Stimulated activated CD4-positive, alpha-beta T cell treated with anti-CD3 and anti-CD28 coated beads, Interleukin-4, amount 100 ng/mL, for 24 hours (primary cell): ENCODE measurements around the gene UBA7.
"Not testable (repeated sequence)": the region's sequence is repeated elsewhere in the genome, so short reads cannot be mapped to it uniquely, and the experiment has no call there.

ENCODE experiments used
- DNase-seq: peaks from one replicate; pipeline ENCODE4 v3.0.0-alpha.2; 2020

Gene UBA7

DNA sequence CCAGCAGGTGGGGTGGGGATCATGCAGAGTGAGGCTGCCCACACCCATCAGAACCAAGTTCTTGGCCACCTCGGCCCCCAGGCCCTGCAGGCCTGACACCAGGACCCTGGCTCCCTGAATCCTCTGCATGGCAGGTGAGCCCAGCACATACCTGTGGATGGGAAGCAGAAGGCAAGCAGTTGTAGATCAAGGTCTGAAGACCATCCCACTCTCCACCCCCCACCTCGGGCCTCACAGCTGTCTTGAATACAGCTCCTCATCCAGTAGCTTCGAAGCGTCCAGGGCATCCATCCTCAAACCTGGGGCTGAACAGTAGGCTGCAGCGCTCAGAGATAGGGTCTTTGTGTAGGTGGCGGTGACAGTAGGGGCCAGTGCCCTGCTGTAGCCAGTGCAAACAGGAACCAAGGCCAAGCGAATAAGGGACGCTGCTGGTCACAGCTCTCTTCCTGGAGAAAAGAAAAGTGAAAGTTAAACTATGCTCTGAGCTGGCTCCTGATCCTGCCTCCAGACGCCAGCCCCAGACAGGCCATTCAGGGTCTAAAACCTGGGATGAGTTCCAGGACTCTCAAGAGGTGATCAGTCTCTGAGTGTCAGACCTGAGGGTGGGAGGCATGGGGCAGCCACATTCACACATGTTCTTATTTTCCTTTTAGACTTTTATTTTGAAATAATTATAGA is at the start of gene UBA7:
Gene UBA7 (minus strand): TSS at position 457 of the 678 bp plus-strand sequence. CDS start 166 bp downstream, at position 291.
- DNase-seq, result peak; percentile 33

GRCh38 chr3:49859576-49860305 is 46.0 kb upstream of the UBA7 start:
- no peak for DNase-seq

DNA sequence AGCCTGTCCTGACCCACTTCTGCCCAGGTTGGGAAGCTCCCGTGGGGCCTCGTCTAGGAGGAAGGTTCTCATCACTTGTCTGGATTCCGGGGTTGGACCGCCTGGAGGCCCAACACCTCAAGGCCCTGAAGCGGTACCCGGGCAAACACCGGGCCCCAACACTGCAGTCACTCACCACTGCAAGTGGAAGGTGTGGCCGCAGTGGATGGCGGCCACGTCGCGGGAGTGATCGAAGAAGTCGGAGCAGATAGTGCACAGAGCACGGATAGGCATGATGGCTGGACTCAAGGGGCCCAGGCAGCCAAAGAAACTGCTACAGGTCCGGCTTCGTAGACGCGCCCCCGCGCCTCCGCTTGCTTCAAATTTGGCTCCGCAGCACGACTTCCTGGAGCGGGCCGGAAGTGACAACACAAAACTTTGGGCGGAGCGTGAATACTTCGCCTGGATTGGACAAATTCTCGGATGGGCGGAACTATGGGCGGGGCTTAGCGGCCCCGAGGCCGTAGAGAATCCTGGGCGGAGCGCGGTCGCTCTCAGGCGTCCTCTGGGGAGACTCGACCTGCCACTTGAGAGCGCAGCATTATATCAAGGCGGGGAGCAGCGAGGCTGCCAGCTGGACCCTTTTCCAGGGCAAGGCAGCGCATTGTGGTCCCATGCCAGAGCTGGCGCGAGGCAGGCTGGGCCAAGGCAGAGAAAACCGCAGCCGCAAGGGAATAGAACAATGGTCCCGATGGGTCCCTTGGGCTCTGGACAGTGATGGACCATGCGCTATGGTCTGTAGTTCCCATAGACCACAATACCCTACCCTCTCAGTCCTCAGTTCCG is 42.6 kb upstream of the UBA7 start, which contains the start of gene TRAIP:
Gene TRAIP (minus strand): TSS at position 384 of the 825 bp plus-strand sequence. CDS start 111 bp downstream, at position 273.
- DNase-seq, result peak; percentile 95

DNA sequence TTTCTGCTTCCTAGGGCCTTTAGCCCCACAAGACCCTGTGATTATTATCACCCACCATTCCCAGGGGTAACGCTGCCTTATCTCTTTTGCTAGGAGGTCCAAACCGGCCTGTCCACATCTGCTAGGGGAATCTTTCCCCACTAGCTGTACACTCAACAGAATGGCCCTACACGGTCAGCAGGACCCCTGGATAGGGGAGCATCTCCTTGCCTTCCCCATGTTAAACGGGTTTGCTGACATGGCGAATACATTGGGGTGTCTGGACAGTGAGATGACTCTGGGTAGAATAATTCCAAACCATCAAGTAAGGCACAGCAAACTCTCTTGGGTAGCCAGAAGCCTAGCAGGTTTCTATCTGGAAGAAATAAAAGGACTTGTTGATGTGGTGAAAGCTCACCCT is 41.9 kb upstream of the UBA7 start:
- no peak for DNase-seq

DNA sequence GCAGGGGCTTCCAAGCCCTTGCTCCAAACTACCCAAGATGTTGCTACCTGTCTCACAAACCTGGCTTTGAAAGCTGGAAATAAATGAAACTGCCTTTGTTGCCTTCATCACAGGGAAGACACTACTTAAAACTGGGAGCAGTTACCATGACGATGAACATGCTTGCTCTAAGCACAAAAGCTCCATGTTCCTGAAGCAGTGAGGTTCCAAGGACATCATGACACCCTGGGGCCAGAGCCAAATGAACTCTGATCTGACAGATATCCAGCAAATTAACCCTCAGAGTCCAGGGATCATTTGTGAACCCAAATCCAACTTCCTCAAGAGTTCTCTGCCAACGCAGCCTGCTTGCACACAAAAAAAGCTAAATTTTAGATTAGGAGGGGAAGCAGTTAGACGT is 31.9 kb upstream of the UBA7 start:
- DNase-seq, result no peak

DNA sequence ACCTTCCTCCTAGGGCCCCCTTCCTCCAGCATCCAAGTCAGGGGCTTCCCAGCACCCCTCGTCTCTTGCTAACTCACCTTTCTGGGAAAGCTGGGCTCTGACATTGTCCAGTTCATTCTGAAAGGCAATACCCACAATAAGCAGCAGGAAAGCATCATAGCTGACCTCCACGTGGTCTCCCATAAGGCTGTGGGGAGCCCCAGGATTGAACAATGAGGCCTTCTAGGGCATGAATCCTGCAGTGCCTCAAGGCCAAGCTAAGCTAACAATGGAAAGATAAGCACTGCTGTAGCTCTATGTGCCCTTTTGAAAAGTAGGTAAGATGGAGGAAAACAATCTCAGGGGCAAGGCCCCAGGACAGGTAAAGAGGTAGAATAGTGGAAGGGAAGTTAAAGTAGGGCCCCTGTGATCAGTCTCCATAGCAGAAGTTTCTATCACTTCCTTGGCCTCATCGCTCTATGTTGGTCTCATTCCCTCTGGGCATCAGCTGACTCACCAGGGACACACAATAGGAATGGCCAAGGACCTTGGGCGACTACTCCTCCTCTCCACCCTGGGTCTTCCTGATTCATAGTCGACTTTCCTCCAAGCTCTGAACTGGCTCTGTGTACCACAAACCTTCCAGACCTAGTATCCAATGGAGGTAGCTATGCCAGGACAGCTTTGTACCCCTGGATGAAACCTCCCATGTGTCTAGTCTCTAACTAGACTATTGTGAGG is 30.9 kb upstream of the UBA7 start:
- no peak for DNase-seq

DNA sequence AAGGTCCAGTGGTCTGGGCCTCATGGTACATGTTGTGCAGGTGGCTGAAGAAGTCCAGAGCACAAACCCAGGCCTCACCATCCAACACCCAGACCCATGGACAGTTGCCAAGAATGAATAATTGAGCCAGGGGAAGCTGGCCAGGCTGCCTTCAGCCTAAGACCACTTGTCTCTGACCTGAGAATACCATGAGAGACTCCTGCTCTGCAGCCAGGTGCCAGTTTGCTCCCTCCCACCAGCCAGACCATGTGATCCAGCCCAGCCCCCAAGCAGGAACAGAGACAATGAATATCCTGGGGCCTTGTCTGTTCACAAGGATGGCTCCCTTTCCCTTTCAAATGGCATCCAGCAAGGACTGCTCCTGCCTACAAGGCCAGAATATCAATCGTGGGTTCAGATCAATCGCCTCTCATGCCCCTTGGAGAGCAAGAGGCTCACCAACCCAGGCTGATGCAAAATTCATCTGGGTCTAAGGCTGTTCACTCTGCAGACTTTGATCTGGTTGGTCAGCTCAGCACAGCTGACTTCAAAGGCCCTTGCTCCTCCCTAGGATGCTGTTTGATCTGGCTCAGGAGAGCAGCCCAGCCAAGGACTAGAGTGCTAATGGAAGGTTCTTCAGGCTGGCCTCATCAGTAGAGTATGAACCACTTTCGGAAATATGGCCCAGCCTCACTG is 29.2 kb upstream of the UBA7 start:
- DNase-seq, result no peak

GRCh38 chr3:49841806-49842205 is 28.1 kb upstream of the UBA7 start:
- no peak for DNase-seq

DNA sequence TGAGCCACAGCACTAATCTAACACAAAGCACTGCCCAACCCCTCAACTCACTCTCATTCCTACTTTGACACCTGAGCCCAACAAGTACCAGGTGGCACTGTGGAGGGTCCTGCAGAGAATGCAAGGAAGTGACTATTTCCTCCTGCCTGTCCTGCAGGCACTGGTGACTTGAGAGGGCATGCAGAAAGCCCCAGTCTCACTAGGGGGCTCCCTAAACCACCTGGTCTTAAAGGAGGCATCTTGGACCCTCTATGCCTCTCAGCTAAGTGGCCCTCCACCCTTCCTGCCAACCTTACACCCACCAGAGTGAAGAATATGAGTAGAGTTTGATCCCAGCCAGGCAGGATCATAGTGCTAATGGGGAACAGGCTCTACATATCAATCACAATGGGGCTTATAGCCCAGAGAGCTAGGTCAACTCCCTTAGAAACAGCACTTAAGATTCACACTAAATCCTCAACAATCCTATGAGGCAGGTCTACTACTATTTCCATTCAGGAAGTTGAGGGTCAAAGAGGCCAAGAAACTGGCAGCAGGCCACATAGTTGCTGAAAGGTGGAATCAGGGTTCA is 27.5 kb upstream of the UBA7 start:
- DNase-seq, result no peak

DNA sequence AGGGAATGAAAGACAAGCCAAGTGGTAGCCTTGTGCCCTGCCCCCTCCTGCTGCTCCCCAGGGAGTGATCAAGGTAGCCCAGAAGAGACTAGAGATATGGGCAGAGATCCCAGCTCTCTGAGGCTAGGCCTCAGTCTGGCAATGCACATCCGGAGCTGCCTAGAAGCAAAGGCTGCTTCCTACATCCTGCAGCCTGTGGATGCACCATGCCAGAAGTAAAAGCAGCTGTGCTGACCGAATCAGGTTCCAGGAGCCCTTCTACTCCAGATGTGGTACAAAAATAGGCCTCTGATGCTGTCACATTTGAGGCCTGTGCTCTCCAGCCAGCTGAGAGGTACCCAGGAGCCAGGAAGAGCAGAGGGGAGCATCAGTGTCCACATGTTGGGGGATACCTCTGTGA is 26.6 kb upstream of the UBA7 start:
- no peak for DNase-seq

DNA sequence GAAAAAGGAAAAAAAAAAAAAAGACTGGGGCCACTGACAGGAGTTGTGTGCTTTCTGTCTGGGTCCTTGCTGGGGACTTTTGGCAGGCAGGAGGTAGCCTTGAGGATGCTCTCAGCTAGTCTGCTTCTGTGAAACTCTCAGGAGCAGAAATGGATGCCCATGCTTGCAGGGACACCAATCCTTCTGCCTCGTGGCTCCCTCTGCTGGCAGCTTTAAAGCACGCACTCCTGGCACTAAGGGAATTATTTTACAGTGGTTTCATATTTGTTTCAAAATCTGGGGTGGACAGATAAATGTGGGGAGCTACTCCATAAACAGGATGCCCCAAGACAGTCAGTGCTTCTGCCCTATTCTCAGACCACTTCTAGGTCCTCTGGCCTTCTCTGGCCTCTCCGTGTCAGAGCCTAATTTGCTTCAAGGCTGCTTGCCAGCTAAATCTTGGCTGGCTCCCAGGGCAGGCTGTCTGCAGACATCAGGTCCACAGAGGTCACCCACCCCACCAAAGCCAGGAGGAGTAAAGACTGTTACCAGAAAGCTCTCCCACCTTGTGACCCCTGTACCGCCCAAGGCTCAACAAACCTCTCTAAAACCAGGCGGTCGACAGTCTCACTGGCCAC is 25.5 kb upstream of the UBA7 start:
- peak; percentile 82 for DNase-seq

- no peak for DNase-seq
These were observed 17.6 kb upstream of the UBA7 start for GRCh38 chr3:49831341-49831740.

GRCh38 chr3:49826016-49826415 is 12.3 kb upstream of the UBA7 start:
- DNase-seq, result no peak

GRCh38 chr3:49823131-49823530 is 9.4 kb upstream of the UBA7 start:
- DNase-seq, result not testable (repeated sequence)

- no peak for DNase-seq
These were observed 747 bp downstream of the UBA7 start for GRCh38 chr3:49812916-49813496.

DNA sequence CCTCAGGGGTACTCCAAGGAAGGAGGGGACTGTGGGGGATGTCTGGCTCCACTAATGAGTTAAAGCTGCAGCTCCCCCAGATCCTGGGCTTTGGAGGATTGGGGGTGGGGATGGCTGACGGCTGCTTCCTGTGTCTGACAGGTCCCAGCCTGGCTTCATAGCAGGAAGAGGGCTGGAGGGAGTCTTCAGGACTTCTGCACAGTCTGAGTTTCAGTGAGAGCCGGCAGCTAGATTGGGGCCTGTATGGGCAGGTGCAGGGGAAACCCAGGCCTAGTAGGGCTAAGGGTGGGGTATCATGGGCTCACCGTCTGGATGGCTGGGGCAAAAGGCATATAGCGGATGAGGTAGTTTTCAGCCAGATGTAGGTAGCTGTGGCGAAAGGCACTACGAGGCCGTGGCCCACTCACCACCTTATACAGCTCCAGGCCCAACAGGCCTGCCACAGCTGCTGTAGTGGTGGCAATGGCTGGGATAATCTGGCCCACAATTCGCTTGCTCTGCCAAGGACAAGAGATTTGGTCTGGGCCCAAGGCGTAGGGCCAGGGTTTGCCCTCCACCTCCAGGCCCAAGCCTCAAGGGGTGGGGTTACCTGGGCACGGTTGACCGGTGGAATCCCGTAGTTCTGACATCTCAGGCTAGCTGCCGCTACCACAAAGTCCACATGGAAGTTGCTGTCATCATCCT is 6.2 kb downstream of the UBA7 start:
- no peak for DNase-seq

DNA sequence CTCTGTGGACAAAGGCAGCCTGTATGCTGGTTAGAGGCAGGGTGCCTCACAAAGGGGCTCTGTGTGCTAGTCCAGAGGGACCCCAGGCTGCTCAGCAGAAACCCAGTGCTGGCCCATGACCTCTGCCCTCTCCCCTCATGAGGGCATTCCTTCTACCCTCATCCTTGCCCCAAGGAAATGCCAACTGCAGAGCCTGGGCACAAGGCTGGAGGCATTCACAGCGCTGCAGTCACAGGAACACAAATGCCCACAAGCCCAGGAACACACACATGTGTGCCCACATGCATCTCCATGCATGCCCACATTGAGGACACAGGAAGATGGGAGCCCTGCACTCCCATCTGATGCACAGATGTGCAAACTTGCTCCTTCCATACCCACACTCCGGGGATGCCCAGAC is 6.9 kb downstream of the UBA7 start:
- DNase-seq, result no peak

DNA sequence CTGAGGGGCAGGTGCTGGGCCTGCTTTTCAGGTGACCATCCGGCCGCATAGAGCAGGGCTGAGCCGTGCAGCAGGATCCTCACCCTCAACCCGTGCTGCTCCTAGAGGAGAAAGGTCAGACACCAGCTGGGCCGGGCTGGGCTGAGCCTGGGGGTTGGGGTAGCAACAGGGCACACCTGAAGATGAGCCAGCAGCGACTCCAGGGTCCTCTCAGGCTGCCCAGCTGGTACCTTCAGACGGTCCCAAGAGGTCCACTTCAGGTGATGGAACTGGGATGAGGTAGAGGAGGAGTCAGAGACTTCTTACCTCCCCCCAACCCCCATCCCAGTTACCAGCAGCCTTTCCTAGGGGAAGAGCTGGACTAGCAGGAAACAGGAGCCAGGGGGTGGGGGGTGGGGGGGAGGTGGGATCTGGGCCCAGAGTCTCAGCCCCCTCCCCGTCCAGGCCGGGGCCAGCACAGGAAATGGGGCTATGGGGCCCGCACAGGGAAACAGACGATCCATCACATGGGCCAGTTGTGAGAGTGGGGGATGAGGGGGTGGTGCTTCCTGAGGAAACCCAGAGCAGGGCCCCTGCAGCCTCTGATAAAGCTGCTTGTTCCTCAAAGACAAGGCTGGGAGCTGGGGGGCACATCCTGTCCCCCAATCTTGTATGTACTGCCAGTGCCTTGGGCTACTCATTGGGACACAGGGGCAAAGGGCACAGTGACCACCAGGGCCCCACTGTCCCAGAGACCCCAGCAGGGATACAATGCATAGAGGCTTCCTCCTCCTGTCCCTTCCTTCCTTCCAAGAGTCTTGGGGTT is 7.7 kb downstream of the UBA7 start:
- no peak for DNase-seq

DNA sequence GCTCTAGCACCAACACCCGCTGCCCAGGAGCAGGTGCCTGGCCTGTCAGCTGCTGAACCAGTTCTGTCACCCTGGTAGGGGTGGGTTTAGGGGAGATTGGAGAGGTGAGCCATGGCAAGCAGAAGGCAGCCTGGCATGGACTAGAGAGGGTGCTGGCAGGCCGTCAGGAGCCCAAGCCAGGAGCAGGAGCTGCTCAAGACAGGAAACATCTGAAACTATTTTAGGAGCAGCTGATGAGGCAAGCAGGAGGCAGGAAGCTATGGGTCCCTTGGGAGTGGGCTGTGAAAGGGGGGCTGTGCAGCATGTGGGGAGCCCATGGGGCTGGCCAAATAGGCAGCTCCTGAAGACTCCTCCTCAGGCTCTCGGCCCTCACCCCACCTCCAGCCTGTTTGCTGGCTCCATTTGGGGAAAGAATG is 8.4 kb downstream of the UBA7 start:
- DNase-seq, result no peak
